Osteocyte (in vitro differentiated cells): Measurements from ENCODE around the gene GNRH2. TPM values are rescaled to one million over a fixed set of nuclear protein-coding genes. Genes with fewer than 3 reads are reported as not detected.
"Not testable (repeated sequence)": the region's sequence is repeated elsewhere in the genome, so short reads cannot be mapped to it uniquely, and the experiment has no call there.

Source experiments
- DNase-seq: peaks from one replicate; pipeline ENCODE4 v3.0.0; 2021; ENCODE audit warnings: mixed read lengths; ENCODE audit not compliant: unreplicated experiment; ENCODE audit errors: extremely low spot score
- H3K27ac Mint-ChIP-seq: one replicate; pipeline ENCODE4 v1.8.0; 2021; ENCODE audit warnings: mild to moderate bottlenecking, mixed read lengths; ENCODE audit not compliant: unreplicated experiment
- H3K27me3 Mint-ChIP-seq: one replicate; pipeline ENCODE4 v1.8.0; 2021; ENCODE audit warnings: mixed read lengths; ENCODE audit not compliant: unreplicated experiment
- H3K36me3 Mint-ChIP-seq: one replicate; pipeline ENCODE4 v1.8.0; 2021; ENCODE audit warnings: mixed read lengths; ENCODE audit not compliant: unreplicated experiment
- H3K4me1 Mint-ChIP-seq: one replicate; pipeline ENCODE4 v1.8.0; 2021; ENCODE audit warnings: mixed read lengths; ENCODE audit not compliant: unreplicated experiment
- H3K4me3 Mint-ChIP-seq: one replicate; pipeline ENCODE4 v1.8.0; 2021; ENCODE audit warnings: mild to moderate bottlenecking, moderate library complexity, mixed read lengths; ENCODE audit not compliant: unreplicated experiment
- H3K9me3 Mint-ChIP-seq: one replicate; pipeline ENCODE4 v1.8.0; 2021; ENCODE audit warnings: mixed read lengths; ENCODE audit not compliant: unreplicated experiment
- CTCF ChIP-seq: fragments of 200-600 bp; sonication (generic); IDR thresholded peaks from 2 replicates; pipeline ENCODE4 v1.5.0; 2021; ENCODE audit warnings: antibody characterized with exemption, mild to moderate bottlenecking, moderate library complexity
- total RNA-seq: library from RNA; stranded (reverse); gene quantifications from 2 replicates; pipeline ENCODE4 v1.2.1, GENCODE V29; 2021

The GNRH2 gene
- total RNA-seq, 1 donor from 2014 or later = not detected

GRCh38 chr20:3074812-3075211 lies 31.4 kb downstream of the GNRH2 start:
- peaks cover 21% of the 10 kb centered on the region for H3K27me3 Mint-ChIP-seq
- no peak for TF ChIP-seq CTCF
- H3K36me3 Mint-ChIP-seq = no peaks in the 10 kb centered on the region
- no peaks in the 10 kb centered on the region for H3K9me3 Mint-ChIP-seq
- H3K27ac Mint-ChIP-seq = no peak overlapping the region
- H3K4me1 Mint-ChIP-seq = no peaks in the 10 kb centered on the region
- H3K4me3 Mint-ChIP-seq = no peak overlapping the region
- no peak for DNase-seq

DNA sequence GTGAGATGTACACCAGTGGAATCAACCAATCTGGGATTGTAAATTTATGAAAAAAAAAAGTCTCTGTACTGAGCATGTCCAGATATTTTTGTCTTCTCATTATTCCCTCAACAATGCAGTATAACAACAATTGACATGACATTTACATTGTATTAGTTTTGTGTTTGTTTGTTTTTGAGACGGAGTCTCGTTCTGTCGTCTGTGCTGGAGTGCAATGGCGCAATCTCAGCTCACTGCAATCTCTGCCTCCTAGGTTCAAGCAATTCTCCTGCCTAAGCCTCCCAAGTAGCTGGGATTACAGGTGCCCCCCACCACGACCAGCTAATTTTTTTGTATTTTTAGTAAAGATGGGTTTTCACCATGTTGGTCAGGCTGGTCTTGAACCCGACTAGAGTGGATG lies 31.9 kb downstream of the GNRH2 start:
- not testable (repeated sequence) for H3K4me3 Mint-ChIP-seq, H3K27ac Mint-ChIP-seq, H3K36me3 Mint-ChIP-seq, H3K4me1 Mint-ChIP-seq, H3K9me3 Mint-ChIP-seq, DNase-seq
- H3K27me3 Mint-ChIP-seq = peaks cover 25% of the 10 kb centered on the region

DNA sequence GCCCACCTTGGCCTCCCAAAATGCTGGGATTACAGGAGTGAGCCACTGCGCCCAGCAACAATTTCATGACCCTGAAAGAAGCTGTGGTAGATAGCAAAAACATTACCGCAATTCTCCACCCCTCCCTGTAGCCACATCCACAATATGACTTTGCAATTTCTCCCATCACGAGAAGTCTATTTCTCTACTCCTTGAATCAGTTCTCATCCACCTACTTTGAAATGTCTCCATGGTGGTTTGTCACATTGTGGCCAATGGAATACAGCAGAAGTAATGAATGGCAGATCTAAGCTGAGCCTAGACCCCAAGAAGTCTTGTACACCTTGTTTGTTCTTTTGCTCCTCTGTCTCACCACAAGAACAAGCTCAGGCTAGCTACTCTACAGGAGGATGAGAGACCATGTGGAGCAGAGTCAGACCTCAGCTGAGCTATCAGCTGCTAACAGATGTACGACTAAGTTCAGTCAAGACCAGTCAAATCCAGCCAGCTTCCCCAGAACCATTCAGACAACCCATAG lies 34.3 kb downstream of the GNRH2 start:
- Mint-ChIP-seq H3K4me1 (no peaks in the 10 kb centered on the region), H3K36me3 (no peaks in the 10 kb centered on the region), H3K27me3 (peaks cover 44% of the 10 kb centered on the region), H3K4me3 (no peak overlapping the region), H3K9me3 (no peaks in the 10 kb centered on the region), H3K27ac (no peak overlapping the region)
- DNase-seq = no peak
- no peak for TF ChIP-seq CTCF

GRCh38 chr20:3080939-3081388 lies 37.5 kb downstream of the GNRH2 start:
- DNase-seq = no peak

DNA sequence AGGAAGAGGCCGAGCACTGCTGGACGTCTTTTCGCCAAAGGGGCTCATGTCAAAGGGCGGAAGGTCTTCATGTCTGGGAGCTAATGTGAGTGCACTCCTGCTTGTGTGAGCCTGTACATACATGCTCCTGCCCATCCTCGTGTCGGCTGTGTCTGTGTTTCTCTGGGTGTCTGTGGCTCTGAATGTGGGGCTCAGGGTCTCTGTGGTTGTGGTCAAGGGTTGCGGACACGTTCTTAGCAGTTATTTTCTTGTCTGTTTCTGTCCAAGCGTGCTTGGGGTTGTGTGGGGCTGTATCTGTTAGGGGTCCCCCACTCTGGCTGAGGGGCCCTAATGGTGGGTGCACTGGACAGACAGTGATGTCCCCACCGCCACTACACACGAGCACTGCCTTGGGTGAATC lies 38.2 kb downstream of the GNRH2 start:
- peaks cover 3% of the 10 kb centered on the region for H3K4me1 Mint-ChIP-seq
- no peak for TF ChIP-seq CTCF
- no peak for DNase-seq
- H3K27me3 Mint-ChIP-seq = peaks cover 57% of the 10 kb centered on the region
- H3K27ac Mint-ChIP-seq = no peak overlapping the region
- H3K9me3 Mint-ChIP-seq = no peaks in the 10 kb centered on the region
- peak overlapping the region; percentile 44 for H3K4me3 Mint-ChIP-seq
- no peaks in the 10 kb centered on the region for H3K36me3 Mint-ChIP-seq

More at GRCh38 chr20:3080939-3081388, 37.5 kb downstream of the GNRH2 start:
- Mint-ChIP-seq H3K4me3 (no peak overlapping the region), H3K9me3 (no peaks in the 10 kb centered on the region), H3K27me3 (peaks cover 57% of the 10 kb centered on the region), H3K4me1 (peaks cover 3% of the 10 kb centered on the region), H3K36me3 (no peaks in the 10 kb centered on the region), H3K27ac (no peak overlapping the region)
- no peak for TF ChIP-seq CTCF
